ENCODE measurements around the gene FKBP11. TPM values are rescaled to one million over a fixed set of nuclear protein-coding genes. Genes with fewer than 3 reads are reported as not detected.

The FKBP11 gene
- total and polyA plus RNA-seq, 2 of the 8 experiments (the other 6 are each of a cell fraction or from before 2014, with no cell fraction given) = 45.7 to 65.1 TPM

- CTCF ChIA-PET (ENCODE audit: partially characterized antibody) = interaction anchor here (2.4 kb wide), 1 partner anchor 55 kb away, joined by 7 read pairs; the partner anchor contains the start of gene DDX23
These were observed 18.0 kb downstream of the FKBP11 start for GRCh38 chr12:48907245-48907644.

More at GRCh38 chr12:48907245-48907644, 18.0 kb downstream of the FKBP11 start:
- no peaks in the 10 kb centered on the region for H3K36me3 ChIP-seq (ENCODE audit: control insufficient read depth in 2 of 4, insufficient read depth in 4 of 4, low read length in 3 of 4)
- no peak overlapping the region for H2AK5ac ChIP-seq (ENCODE audit: low read depth, low read length)
- H3K23ac ChIP-seq (ENCODE audit: insufficient read length) = no peak overlapping the region
- H3K79me1 ChIP-seq (ENCODE audit: low read depth, low read length) = no peaks in the 10 kb centered on the region
- H2BK12ac ChIP-seq (ENCODE audit: low read depth, low read length) = no peak overlapping the region
- no peak overlapping the region for H4K5ac ChIP-seq (ENCODE audit: insufficient read length, low read depth, low read length)
- H2AFZ ChIP-seq (ENCODE audit: low read length) = no peak overlapping the region
- H3K9ac ChIP-seq (replicated peaks in 1 of 4; ENCODE audit: extremely low read depth in 1 of 4, low read depth in 3 of 4, low read length in 3 of 4) = no peak overlapping the region
- FAIRE-seq (no peak), DNase-seq (ENCODE audit: low read depth in 1 of 2, low spot score in 2 of 2) (no peak)
- no peaks in the 10 kb centered on the region for H3K9me3 ChIP-seq (ENCODE audit: insufficient read depth in 2 of 2, low read depth in 1 of 2, low read length in 1 of 2)
- no peak overlapping the region for H2BK15ac ChIP-seq (ENCODE audit: low read length)
- TF ChIP-seq SIX5 (IDR thresholded peaks at IDR 0.05; ENCODE audit: low read depth, low read length) (no peak), RFX5 (IDR thresholded peaks at IDR 0.05; ENCODE audit: borderline replicate concordance, low read depth, low read length) (no peak), SP1 (IDR thresholded peaks at IDR 0.05; ENCODE audit: low read depth, low read length) (no peak), JUN (IDR thresholded peaks at IDR 0.05; ENCODE audit: low read depth, low read length) (no peak), RAD21 (IDR thresholded peaks at IDR 0.05 in 1 of 2, conservative IDR thresholded peaks at IDR 0.05 in 1 of 2; ENCODE audit: low read depth in 2 of 2, low read length in 2 of 2) (no peak), KDM1A (IDR thresholded peaks at IDR 0.05; ENCODE audit: borderline replicate concordance, low read length) (no peak), POLR2A (IDR thresholded peaks at IDR 0.05; ENCODE audit: control extremely low read depth in 1 of 2, low read depth in 2 of 2, low read length in 2 of 2) (no peak)
- H2BK5ac ChIP-seq (ENCODE audit: low read depth, low read length) = no peak overlapping the region
- no peak overlapping the region for H2BK120ac ChIP-seq (replicated peaks; ENCODE audit: low read depth, low read length)
- H4K91ac ChIP-seq (replicated peaks; ENCODE audit: insufficient read length, low read length) = no peak overlapping the region
- H3K4ac ChIP-seq (replicated peaks; ENCODE audit: insufficient read length, low read depth, low read length) = no peak overlapping the region
- no peak overlapping the region for H3K4me2 ChIP-seq (ENCODE audit: insufficient read depth in 1 of 2, low read depth in 2 of 2, low read length in 2 of 2)
- H3K14ac ChIP-seq (ENCODE audit: insufficient read length) = no peak overlapping the region
- H3K56ac ChIP-seq (replicated peaks; ENCODE audit: insufficient read length, low read depth, low read length) = no peak overlapping the region
- no peaks in the 10 kb centered on the region; the same call in 1 of the 2 replicates for H3K23me2 ChIP-seq (ENCODE audit: low read depth, low read length)
- H3K27me3 ChIP-seq (replicated peaks in 1 of 4; ENCODE audit: control insufficient read depth in 3 of 4, extremely low read depth in 1 of 4, insufficient read depth in 3 of 4, low read length in 3 of 4) = no peaks in the 10 kb centered on the region
- H4K8ac ChIP-seq (ENCODE audit: extremely low read depth, insufficient read depth, low read length) = no peak overlapping the region
- no peak overlapping the region for H3K18ac ChIP-seq (ENCODE audit: extremely low read depth, low read length)
- POLR2A ChIA-PET (ENCODE audit: partially characterized antibody) = no interaction called here
- H3K79me2 ChIP-seq (ENCODE audit: control insufficient read depth in 1 of 2, insufficient read depth in 2 of 2, low read length in 2 of 2) = no peaks in the 10 kb centered on the region
- H3K27ac ChIP-seq (ENCODE audit: low read depth, low read length) = no peak overlapping the region
- H4K20me1 ChIP-seq (replicated peaks in 1 of 2; ENCODE audit: control insufficient read depth in 1 of 2, insufficient read depth in 2 of 2, low read length in 2 of 2) = no peaks in the 10 kb centered on the region
- WGBS, 2 experiments (ENCODE audit: extremely low coverage in 1 of 2, insufficient coverage in 1 of 2, insufficient read length in 1 of 2, insufficient replicate concordance in 2 of 2, low coverage in 1 of 2, low lambda C conversion rate in 2 of 2, missing lambda C conversion rate in 1 of 2) = 87% methylated on average over 3 of the region's 3 CpGs; no CpG with 5 or more reads in 1 of the 2 experiments
- no peak overlapping the region for H3K4me3 ChIP-seq (ENCODE audit: extremely low read depth in 1 of 4, insufficient read depth in 2 of 4, low read depth in 3 of 4, low read length in 4 of 4)
- 0 out of 7 replicates have a peak, but pooled peaks cover 0 to 2% (median 0%) of the 10 kb centered on the region in 4 experiments for H3K4me1 ChIP-seq (replicated peaks in 1 of 4; ENCODE audit: control insufficient read depth in 3 of 4, insufficient read depth in 4 of 4, low read length in 3 of 4)
- H2BK20ac ChIP-seq (ENCODE audit: low read length) = no peak overlapping the region

Measured in H1 (cell line).